GM12892 (cell line): Measurements from ENCODE around the gene ARHGEF2.

ENCODE experiments used
- POLR2A ChIP-seq: IDR thresholded peaks from 2 replicates; pipeline ENCODE4 v1.6.1; 2011; ENCODE audit warnings: low read depth, low read length, control low read depth
- POLR2AphosphoS5 ChIP-seq: IDR thresholded peaks from 2 replicates; pipeline ENCODE4 v1.6.1; 2011; ENCODE audit warnings: low read depth, low read length, control low read depth
- TAF1 ChIP-seq: IDR thresholded peaks from 2 replicates; pipeline ENCODE4 v1.6.1; 2011; ENCODE audit warnings: low read depth, mild to moderate bottlenecking, control low read depth, low read length, borderline replicate concordance

DNA sequence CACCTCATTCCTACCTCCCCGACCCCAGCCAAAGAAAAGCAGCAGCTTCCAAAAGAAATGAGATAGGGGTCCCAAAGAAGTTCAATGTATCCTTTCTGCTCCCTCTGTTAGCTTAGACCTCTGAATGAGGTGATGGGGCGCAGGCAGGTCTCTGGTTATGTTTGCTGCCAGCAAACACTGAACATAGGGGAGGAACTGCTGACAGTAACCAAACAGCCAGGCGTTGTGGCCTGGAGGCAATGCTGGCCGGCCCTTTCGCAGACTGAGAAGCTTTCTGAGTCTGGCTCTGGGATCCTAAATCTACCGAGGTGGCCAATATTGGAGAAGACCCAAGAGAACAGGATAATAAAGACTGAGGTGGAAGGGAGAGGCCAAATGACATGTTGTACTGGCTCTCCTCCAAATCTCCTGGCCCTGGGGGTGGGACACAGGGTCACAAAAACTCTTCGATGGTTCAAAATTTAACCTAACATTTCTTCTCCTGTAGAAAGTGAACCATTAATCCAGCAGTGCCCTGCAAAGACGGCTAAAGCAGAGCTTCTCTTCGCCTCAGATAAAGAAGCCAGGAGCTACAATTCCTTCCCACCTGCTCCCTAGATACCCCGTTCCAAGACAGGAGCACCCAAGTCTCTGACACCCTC, 22.8 kb upstream of the ARHGEF2 start:
- TF ChIP-seq POLR2A (no peak), TAF1 (no peak), POLR2AphosphoS5 (no peak)
